Upper lobe of left lung (tissue), 6 donors: ENCODE measurements around the gene ZSWIM6. TPM values are rescaled to one million over a fixed set of nuclear protein-coding genes. Genes with fewer than 3 reads are reported as not detected.
"Not testable (repeated sequence)": the region's sequence is repeated elsewhere in the genome, so short reads cannot be mapped to it uniquely, and the experiment has no call there.

Experiments
- ATAC-seq, 2 donors: fragments of 200-7000 bp; cut with Tn5 transposase; one replicate each; pipeline ENCODE4 v1.9.1; 2022; ENCODE audit warnings: mild to moderate bottlenecking in 2 of 2, moderate library complexity in 2 of 2; ENCODE audit not compliant: low FRiP score in 2 of 2
- DNase-seq, 2 donors: peaks; one replicate each; pipeline ENCODE4 v3.0.0-alpha.2; 2019 to 2020
- H3K27ac ChIP-seq, 4 donors: fragments of 200-600 bp; sonication (generic); one replicate each; pipeline ENCODE4 v1.5.1; 2016 to 2019
- H3K27me3 ChIP-seq, 4 donors: fragments of 200-600 bp; sonication (generic); one replicate each; pipeline ENCODE4 v1.5.1; 2017 to 2019
- H3K36me3 ChIP-seq, 4 donors: fragments of 200-600 bp; sonication (generic); one replicate each; pipeline ENCODE4 v1.5.1; 2016 to 2019
- H3K4me1 ChIP-seq, 4 donors: fragments of 200-600 bp; sonication (generic); one replicate each; pipeline ENCODE4 v1.5.1; 2018 to 2019
- H3K4me3 ChIP-seq, 4 donors: fragments of 200-600 bp; sonication (generic); one replicate each; pipeline ENCODE4 v1.5.1; 2017 to 2019; ENCODE audit warnings: mild to moderate bottlenecking in 2 of 4, moderate library complexity in 1 of 4
- H3K9me3 ChIP-seq, 4 donors: fragments of 200-600 bp; sonication (generic); one replicate each; pipeline ENCODE4 v1.5.1; 2018 to 2019
- EP300 ChIP-seq, 4 donors: sonication (generic); formaldehyde crosslinking; IDR thresholded peaks; one replicate each; pipeline ENCODE4 v1.5.1; 2017; ENCODE audit warnings: antibody characterized with exemption in 4 of 4, control low read depth in 2 of 4
- POLR2A ChIP-seq, 4 donors: fragments of 450-650 bp; IDR thresholded peaks; one replicate each; pipeline ENCODE4 v1.5.1; 2016 to 2017; ENCODE audit warnings: antibody characterized with exemption in 4 of 4, mild to moderate bottlenecking in 2 of 4
- POLR2AphosphoS5 ChIP-seq, 2 donors: sonication (generic); formaldehyde crosslinking; IDR thresholded peaks; one replicate each; pipeline ENCODE4 v1.5.1; 2017; ENCODE audit warnings: antibody characterized with exemption in 2 of 2
- WGBS, 2 donors: methylation state at CpG; one replicate each; pipeline ENCODE4 v1.1.5; 2017 to 2018; 5-methylcytosine and 5-hydroxymethylcytosine counted together
- total RNA-seq, 6 donors: library from RNA; depleted of rRNA in 4 of 6; stranded (reverse); fragments of >200 nt in 4 of 6; gene quantifications; one replicate each; pipeline versions ENCODE4 v1.1.0 to v1.2.1, GENCODE V29; 2016 to 2021
- TF ChIP-seq, protein P1 (sequence below), 6 experiments: fragments of 450-650 bp in 4 of 6; fragments of 200-600 bp in 2 of 6; sonication (generic) in 2 of 6; IDR thresholded peaks; one replicate each; pipeline ENCODE4 v1.5.1; 2016 to 2019; ENCODE audit warnings: antibody characterized with exemption in 6 of 6
- donor health status: DM: no; HTN: no; CAD: no; lungs with moderate emphysema.
- donor health status: DM: no; HTN: yes; CAD: no; lungs with severe emphysema.

ZSWIM6 gene
- total RNA-seq, 6 donors from 2014 or later: 10.5 to 22.3 (median 15.7) TPM

DNA sequence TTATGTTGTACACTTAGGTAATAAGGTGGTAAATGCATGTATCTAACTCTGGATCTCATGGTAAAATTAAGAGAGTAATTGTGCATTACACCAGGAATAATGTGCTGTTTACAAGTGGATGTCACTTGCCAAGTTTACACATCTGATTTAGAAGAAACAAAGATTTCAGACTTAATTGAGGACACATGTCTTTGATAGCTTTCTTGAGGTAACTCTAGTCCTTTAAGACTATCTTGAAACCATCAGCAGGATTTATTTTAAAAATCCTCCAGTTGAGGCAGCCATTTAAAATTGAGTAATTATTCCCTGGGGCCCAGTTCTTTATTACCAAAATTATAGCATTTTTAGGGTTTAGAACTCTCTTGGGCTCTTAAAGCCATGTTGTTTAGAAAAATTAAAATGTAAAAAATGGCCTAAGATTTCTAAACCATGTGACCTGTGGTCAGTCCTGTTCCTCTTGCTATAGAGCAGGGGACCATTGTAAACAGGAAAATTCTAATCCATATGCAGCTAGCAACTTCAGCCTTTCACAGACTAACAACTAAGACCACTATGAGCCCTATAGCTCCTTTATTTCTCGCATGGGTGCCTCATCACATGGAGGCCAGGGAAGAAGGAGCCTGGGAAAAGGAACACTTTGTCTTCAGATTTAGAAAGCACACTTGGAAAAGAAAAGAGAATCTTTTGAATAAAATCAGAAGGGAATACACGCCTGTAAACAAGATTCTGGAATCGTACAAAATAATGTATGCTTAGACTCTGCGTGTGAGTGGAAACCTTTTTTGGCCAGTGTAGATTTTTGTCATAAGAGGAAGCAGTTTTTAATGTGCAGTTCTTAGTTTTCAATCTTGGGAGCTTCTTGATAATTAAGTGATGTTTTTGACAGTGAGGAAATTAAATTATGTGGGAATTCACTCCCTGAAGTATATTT, 71.2 kb downstream of the ZSWIM6 start:
- no peak overlapping the region for H3K4me3 ChIP-seq
- H3K36me3 ChIP-seq: no peaks in the 10 kb centered on the region
- TF ChIP-seq POLR2A (IDR thresholded peaks at IDR 0.05): no peak
- TF ChIP-seq, protein P1, sequence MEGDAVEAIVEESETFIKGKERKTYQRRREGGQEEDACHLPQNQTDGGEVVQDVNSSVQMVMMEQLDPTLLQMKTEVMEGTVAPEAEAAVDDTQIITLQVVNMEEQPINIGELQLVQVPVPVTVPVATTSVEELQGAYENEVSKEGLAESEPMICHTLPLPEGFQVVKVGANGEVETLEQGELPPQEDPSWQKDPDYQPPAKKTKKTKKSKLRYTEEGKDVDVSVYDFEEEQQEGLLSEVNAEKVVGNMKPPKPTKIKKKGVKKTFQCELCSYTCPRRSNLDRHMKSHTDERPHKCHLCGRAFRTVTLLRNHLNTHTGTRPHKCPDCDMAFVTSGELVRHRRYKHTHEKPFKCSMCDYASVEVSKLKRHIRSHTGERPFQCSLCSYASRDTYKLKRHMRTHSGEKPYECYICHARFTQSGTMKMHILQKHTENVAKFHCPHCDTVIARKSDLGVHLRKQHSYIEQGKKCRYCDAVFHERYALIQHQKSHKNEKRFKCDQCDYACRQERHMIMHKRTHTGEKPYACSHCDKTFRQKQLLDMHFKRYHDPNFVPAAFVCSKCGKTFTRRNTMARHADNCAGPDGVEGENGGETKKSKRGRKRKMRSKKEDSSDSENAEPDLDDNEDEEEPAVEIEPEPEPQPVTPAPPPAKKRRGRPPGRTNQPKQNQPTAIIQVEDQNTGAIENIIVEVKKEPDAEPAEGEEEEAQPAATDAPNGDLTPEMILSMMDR (IDR thresholded peaks at IDR 0.05): no peak
- TF ChIP-seq POLR2AphosphoS5 (IDR thresholded peaks at IDR 0.05): no peak
- ATAC-seq: no peak
- 87 to 93% methylated on average over 4 of the region's 4 CpGs for whole genome bisulfite sequencing, 2 donors
- H3K4me1 ChIP-seq: peaks cover 5 to 24% (median 22%) of the 10 kb centered on the region in 4 donors
- H3K27ac ChIP-seq: no peak overlapping the region
- no peak for DNase-seq
- H3K9me3 ChIP-seq: no peaks in the 10 kb centered on the region
- no peaks in the 10 kb centered on the region for H3K27me3 ChIP-seq

DNA sequence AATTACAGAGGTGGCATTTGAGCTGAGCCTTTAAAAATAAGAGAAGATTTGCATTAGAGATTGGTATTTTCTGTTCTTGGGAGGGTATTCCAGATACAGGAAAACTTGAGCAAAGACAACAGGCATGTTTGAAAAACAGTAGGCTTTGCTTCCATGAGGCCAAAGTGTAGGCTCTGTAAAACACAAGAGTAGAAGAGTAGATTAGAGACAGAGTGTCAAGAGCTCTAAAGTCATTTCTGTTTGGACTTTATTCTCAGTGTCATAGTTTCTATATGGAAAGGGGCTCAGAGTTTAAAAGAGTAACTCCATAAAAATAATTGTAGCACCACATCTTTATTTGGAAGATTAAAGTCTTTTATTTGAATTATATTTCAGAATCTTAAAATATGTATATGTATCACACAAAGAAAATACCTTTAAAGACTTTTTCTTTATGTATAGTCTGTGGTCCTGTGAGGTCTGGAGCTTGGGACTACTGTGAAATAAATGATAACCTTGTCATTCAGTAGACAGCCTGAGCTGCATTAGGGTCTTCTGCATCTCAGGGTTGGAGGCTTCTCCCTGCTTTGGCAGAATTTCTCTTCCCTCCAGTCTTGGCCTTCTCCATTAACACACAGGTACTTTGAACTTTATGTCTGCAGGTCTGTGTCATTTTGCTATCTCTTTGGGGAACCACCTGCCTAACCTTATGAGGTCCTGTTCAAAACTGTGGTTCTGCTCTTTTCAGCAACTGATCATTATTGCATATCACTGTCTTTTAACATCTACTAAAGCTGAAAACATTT, 73.6 kb downstream of the ZSWIM6 start:
- Histone ChIP-seq H3K36me3 (no peaks in the 10 kb centered on the region), H3K27me3 (no peaks in the 10 kb centered on the region), H3K27ac (no peak overlapping the region), H3K4me3 (no peak overlapping the region), H3K9me3 (no peaks in the 10 kb centered on the region), H3K4me1 (peaks cover 19 to 40% (median 36%) of the 10 kb centered on the region in 4 donors)
- DNase-seq (no peak), ATAC-seq (no peak)
- TF ChIP-seq EP300 (IDR thresholded peaks at IDR 0.05) (no peak), POLR2A (IDR thresholded peaks at IDR 0.05) (no peak)
- TF ChIP-seq, protein P1 (IDR thresholded peaks at IDR 0.05): no peak

DNA sequence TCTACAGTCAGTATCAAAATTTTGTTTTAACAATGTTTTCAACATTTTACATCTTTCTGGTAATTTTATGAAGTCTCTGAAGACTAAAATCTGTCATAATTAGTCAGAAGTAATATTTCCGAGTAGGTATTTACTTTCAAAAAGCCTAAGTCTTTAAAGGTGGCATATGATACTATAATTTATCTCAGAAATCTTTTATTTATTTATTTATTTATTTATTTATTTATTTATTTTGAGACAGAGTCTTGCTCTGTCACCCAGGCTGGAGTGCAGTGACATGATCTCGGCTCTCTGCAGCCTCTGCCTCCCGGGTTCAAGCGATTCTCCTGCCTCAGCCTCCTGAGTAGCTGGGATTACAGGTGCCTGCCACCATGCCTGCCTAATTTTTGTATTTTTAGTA, 74.4 kb downstream of the ZSWIM6 start:
- not testable (repeated sequence) for H3K36me3 ChIP-seq, H3K9me3 ChIP-seq, DNase-seq, H3K27ac ChIP-seq, H3K27me3 ChIP-seq, H3K4me3 ChIP-seq, ATAC-seq
- 94 to 98% methylated on average over 4 of the region's 4 CpGs for WGBS, 2 donors
- peaks cover 19 to 42% (median 35%) of the 10 kb centered on the region in 4 donors for H3K4me1 ChIP-seq

DNA sequence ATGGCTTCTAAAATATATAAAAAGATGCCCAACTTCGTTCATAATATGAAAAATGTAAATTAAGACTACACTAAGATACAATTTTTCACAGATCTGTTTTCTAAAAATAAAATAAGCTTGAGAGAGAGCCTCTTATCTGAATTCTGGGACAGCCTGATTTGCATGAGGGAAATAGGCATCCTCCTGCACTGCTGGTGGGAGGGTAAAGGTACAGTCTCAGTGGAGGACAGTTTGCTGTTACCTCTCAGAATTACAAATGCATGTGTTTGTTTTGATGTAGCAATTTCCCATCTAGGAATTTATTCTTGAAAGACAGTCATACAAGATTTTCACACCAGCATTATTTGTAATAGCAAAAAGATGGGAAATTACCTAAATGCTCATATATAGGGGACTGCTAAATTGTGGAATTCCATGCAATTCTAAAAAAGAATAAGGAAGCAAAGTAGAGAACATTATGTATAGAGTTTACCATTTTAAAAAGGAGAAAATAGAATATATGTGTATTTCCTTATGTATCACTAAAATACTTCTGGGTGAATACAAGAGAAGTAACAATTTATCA, 75.7 kb downstream of the ZSWIM6 start:
- no peak for TF ChIP-seq EP300 (IDR thresholded peaks at IDR 0.05)
- TF ChIP-seq POLR2AphosphoS5 (IDR thresholded peaks at IDR 0.05): no peak
- DNase-seq (no peak), ATAC-seq (no peak)
- Histone ChIP-seq H3K27me3 (no peaks in the 10 kb centered on the region), H3K36me3 (no peaks in the 10 kb centered on the region), H3K9me3 (no peaks in the 10 kb centered on the region), H3K4me3 (no peak overlapping the region), H3K27ac (peak overlapping the region in 2 of 4 donors; percentile 4 to 69), H3K4me1 (peaks cover 15 to 33% (median 25%) of the 10 kb centered on the region in 4 donors)
- WGBS, 2 donors: 68 to 70% methylated on average over 1 of the region's 1 CpG

DNA sequence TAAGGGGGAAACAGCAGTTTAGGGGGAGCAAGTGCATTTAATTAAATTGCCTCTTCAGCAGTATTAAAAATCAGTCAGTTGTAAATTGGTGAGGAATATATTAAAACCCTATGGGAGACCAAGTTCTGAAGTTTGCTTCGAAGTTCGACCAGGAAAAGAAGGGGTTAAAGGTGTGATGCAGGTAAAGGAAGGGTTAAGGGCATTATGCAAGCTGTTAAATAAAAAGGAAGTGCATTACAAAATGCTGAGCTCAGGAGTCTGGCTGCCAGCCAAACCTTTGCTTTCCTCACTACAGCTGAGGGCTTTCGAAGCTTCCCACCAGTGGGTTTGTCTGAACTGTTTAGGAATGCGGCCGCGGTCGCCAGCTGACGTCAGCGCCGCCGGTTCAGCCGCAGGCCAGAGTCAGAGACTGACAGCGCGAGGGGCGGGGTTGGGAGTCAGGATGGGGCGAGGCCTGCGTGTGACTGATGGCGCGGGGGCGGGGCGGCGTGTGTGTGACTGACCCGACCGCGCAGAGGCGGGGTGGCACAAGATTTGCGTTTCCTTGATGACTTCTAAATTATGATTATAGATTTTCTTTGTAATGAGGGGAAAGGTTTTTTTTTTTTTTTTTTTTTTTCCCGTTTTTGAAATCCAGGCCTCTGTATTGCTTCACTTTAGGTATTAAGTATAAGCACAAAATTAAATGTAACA, 76.6 kb downstream of the ZSWIM6 start:
- H3K27ac ChIP-seq: peak overlapping the region in 2 of 4 donors; percentile 17 to 69
- DNase-seq: peak; percentile 99 to 100
- no peaks in the 10 kb centered on the region for H3K27me3 ChIP-seq
- no peaks in the 10 kb centered on the region for H3K9me3 ChIP-seq
- peak; percentile 99 to 100 for ATAC-seq
- WGBS, 2 donors: 0 to 1% methylated on average over 26 to 28 of the region's 28 CpGs
- peaks cover 15 to 32% (median 22%) of the 10 kb centered on the region in 4 donors for H3K4me1 ChIP-seq
- H3K4me3 ChIP-seq: peak overlapping the region in 2 of 4 donors; percentile 6 to 18
- no peaks in the 10 kb centered on the region for H3K36me3 ChIP-seq
- TF ChIP-seq EP300 (IDR thresholded peaks at IDR 0.05): peak in 3 of 4 donors; percentile 17 to 97 (median 74)
- TF ChIP-seq POLR2AphosphoS5 (IDR thresholded peaks at IDR 0.05): peak; percentile 96 to 97
- TF ChIP-seq, protein P1 (IDR thresholded peaks at IDR 0.05): no peak
